ENCODE results near the gene PLIN3.

DNA sequence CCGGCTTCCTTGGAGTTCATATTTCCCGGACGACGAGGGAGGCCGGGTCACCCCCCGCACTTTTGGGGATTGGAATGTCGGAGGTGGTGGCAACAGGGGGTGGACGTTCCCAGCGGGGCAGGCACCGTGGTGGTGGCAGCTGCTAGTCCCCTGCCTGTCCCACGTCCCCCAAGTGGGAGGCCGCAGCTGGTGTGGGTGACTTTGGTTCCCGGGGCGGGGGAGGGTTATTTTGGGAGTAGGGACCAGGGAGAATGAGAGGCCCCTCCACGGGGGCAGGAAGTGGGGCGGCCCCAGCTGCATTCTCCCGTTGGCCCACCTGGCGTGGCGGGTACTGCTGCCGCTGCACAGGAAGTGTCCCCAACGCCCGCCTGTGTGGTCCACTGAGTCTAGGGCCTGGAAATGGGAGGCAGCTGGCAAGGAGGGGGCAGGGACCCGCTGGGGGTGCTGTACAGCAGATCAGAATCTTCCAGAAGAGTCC, 11.1 kb upstream of the PLIN3 start:
- TF ChIP-seq, protein P1, sequence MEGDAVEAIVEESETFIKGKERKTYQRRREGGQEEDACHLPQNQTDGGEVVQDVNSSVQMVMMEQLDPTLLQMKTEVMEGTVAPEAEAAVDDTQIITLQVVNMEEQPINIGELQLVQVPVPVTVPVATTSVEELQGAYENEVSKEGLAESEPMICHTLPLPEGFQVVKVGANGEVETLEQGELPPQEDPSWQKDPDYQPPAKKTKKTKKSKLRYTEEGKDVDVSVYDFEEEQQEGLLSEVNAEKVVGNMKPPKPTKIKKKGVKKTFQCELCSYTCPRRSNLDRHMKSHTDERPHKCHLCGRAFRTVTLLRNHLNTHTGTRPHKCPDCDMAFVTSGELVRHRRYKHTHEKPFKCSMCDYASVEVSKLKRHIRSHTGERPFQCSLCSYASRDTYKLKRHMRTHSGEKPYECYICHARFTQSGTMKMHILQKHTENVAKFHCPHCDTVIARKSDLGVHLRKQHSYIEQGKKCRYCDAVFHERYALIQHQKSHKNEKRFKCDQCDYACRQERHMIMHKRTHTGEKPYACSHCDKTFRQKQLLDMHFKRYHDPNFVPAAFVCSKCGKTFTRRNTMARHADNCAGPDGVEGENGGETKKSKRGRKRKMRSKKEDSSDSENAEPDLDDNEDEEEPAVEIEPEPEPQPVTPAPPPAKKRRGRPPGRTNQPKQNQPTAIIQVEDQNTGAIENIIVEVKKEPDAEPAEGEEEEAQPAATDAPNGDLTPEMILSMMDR (IDR thresholded peaks at IDR 0.05; ENCODE audit: low read depth, low read length, poor library complexity, severe bottlenecking), result no peak
- TF ChIP-seq EZH2phosphoT487 (IDR thresholded peaks at IDR 0.05; ENCODE audit: borderline replicate concordance, low read length), result no peak
